ENCODE results near the gene FSHR.

GRCh38 chr2:48915227-48915626, 239.1 kb downstream of the FSHR start:
- TF ChIP-seq CTCF (IDR thresholded peaks at IDR 0.05) (no peak), POLR2A (IDR thresholded peaks at IDR 0.05) (no peak)

All from adrenal gland (tissue), 5 donors.